Esophagus muscularis mucosa (tissue), 4 donors: ENCODE measurements around the gene SYT17. TPM values are rescaled to one million over a fixed set of nuclear protein-coding genes. Genes with fewer than 3 reads are reported as not detected.

Source experiments
- DNase-seq: peaks from one replicate; pipeline ENCODE4 v3.0.0-alpha.2; 2017; ENCODE audit errors: extremely low spot score
- H3K27ac ChIP-seq, 4 donors: fragments of 200-600 bp; sonication (generic); replicated peaks in 1 of 4; 1 replicate in 3 of 4; 2 replicates in 1 of 4; pipeline ENCODE4 v1.5.1; 2016 to 2019; ENCODE audit warnings: mild to moderate bottlenecking in 1 of 4
- H3K27me3 ChIP-seq, 4 donors: fragments of 200-600 bp; sonication (generic); one replicate each; pipeline versions ENCODE4 v1.5.1 to v1.6.0; 2016 to 2019
- H3K36me3 ChIP-seq, 4 donors: fragments of 200-600 bp; sonication (generic); one replicate each; pipeline ENCODE4 v1.5.1; 2016 to 2019
- H3K4me1 ChIP-seq, 4 donors: fragments of 200-600 bp; sonication (generic); one replicate each; pipeline ENCODE4 v1.5.1; 2016 to 2019
- H3K4me3 ChIP-seq, 4 donors: fragments of 200-600 bp; sonication (generic); 1 replicate in 2 of 4; 2 replicates in 2 of 4; pipeline ENCODE4 v1.5.1; 2016 to 2019; ENCODE audit warnings: mild to moderate bottlenecking in 4 of 4, moderate library complexity in 1 of 4
- H3K9me3 ChIP-seq, 4 donors: fragments of 200-600 bp; sonication (generic); 1 replicate in 3 of 4; 2 replicates in 1 of 4; pipeline ENCODE4 v1.5.1; 2016 to 2019
- EP300 ChIP-seq: sonication (generic); formaldehyde crosslinking; IDR thresholded peaks from one replicate; pipeline ENCODE4 v1.6.1; 2017; ENCODE audit warnings: antibody characterized with exemption
- POLR2A ChIP-seq: fragments of 450-650 bp; IDR thresholded peaks from one replicate; pipeline ENCODE4 v1.6.1; 2017; ENCODE audit warnings: antibody characterized with exemption, moderate library complexity, mild to moderate bottlenecking, low read depth
- POLR2AphosphoS5 ChIP-seq, 2 donors: sonication (generic); formaldehyde crosslinking; IDR thresholded peaks; one replicate each; pipeline ENCODE4 v1.6.1; 2017; ENCODE audit warnings: antibody characterized with exemption in 2 of 2
- whole genome bisulfite sequencing: methylation state at CpG from one replicate; pipeline ENCODE4 v1.1.5; 2018; 5-methylcytosine and 5-hydroxymethylcytosine counted together
- intact Hi-C: fragments of 100-400 bp; cut with DNase I; formaldehyde crosslinking; loops from one replicate; pipeline ENCODE4 v1.15.1; 2023
- total RNA-seq, 4 donors: library from RNA; depleted of rRNA; stranded (reverse); fragments of >200 nt; gene quantifications; one replicate each; pipeline versions ENCODE4 v1.1.0 to v1.2.1, GENCODE V29; 2016
- TF ChIP-seq, protein P1 (sequence below), 3 experiments: fragments of 200-600 bp in 2 of 3; fragments of 450-650 bp in 1 of 3; sonication (generic) in 2 of 3; IDR thresholded peaks; one replicate each; pipeline ENCODE4 v1.5.1; 2017 to 2019; ENCODE audit warnings: antibody characterized with exemption in 3 of 3, mild to moderate bottlenecking in 2 of 3, moderate library complexity in 1 of 3

The SYT17 gene
- total RNA-seq, 4 donors from 2014 or later: 5.0 to 8.7 (median 6.2) TPM

DNA sequence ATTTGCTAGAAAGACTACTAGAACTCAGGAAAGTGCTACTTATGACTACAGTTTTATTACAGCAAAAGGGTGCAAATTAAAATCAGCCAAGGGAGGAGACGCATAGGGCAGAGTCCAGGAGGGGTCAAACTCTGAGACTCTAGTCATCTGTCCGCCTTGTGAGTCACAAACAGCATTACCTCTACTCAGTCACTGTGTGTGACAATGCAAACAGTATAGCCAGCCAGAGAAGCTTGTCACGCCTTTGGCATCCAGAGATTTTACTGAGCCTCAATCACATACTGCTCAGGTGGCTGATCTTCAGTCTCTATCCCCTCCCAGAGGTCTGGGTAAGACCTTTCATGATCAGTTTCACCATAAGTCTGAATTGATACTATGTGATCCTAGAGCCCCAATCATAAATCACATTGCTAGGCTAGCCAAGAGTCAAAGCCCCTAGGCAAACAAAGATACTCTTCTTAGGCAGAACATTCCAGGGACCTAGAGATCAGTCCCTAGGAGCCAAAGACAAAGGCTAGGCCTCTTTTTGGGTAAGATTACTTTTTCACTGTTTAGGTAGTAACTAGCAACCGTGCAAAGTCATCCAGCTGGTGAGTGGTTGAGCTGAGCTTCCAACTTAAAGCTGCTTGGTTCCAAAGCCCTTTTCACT is 68.6 kb downstream of the SYT17 start:
- Histone ChIP-seq H3K36me3 (no peaks in the 10 kb centered on the region), H3K9me3 (peaks cover 0 to 16% (median 11%) of the 10 kb centered on the region in 4 donors), H3K4me3 (no peak overlapping the region), H3K27ac (no peak overlapping the region), H3K27me3 (no peaks in the 10 kb centered on the region), H3K4me1 (peaks cover 0 to 18% (median 7%) of the 10 kb centered on the region in 4 donors)
- 80% methylated on average over 4 of the region's 4 CpGs for WGBS
- no peak for DNase-seq
- intact Hi-C loops: no loop called here
- TF ChIP-seq, protein P1, sequence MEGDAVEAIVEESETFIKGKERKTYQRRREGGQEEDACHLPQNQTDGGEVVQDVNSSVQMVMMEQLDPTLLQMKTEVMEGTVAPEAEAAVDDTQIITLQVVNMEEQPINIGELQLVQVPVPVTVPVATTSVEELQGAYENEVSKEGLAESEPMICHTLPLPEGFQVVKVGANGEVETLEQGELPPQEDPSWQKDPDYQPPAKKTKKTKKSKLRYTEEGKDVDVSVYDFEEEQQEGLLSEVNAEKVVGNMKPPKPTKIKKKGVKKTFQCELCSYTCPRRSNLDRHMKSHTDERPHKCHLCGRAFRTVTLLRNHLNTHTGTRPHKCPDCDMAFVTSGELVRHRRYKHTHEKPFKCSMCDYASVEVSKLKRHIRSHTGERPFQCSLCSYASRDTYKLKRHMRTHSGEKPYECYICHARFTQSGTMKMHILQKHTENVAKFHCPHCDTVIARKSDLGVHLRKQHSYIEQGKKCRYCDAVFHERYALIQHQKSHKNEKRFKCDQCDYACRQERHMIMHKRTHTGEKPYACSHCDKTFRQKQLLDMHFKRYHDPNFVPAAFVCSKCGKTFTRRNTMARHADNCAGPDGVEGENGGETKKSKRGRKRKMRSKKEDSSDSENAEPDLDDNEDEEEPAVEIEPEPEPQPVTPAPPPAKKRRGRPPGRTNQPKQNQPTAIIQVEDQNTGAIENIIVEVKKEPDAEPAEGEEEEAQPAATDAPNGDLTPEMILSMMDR (IDR thresholded peaks at IDR 0.05): no peak
- no peak for TF ChIP-seq POLR2A
- no peak for TF ChIP-seq EP300
- no peak for TF ChIP-seq POLR2AphosphoS5 (IDR thresholded peaks at IDR 0.05)

- peaks cover 0 to 16% (median 11%) of the 10 kb centered on the region in 4 donors for H3K9me3 ChIP-seq
- intact Hi-C loops: no loop called here
- no peaks in the 10 kb centered on the region for H3K27me3 ChIP-seq
- H3K4me1 ChIP-seq: peaks cover 0 to 18% (median 7%) of the 10 kb centered on the region in 4 donors
- no peak overlapping the region for H3K4me3 ChIP-seq
- DNase-seq: no peak
- 89% methylated on average over 4 of the region's 4 CpGs for WGBS
- H3K27ac ChIP-seq: no peak overlapping the region
- H3K36me3 ChIP-seq: no peaks in the 10 kb centered on the region
- TF ChIP-seq POLR2AphosphoS5 (IDR thresholded peaks at IDR 0.05) (no peak), EP300 (no peak), POLR2A (no peak)
- TF ChIP-seq, protein P1 (IDR thresholded peaks at IDR 0.05): no peak
These were observed 70.4 kb downstream of the SYT17 start for GRCh38 chr16:19238406-19238805.

DNA sequence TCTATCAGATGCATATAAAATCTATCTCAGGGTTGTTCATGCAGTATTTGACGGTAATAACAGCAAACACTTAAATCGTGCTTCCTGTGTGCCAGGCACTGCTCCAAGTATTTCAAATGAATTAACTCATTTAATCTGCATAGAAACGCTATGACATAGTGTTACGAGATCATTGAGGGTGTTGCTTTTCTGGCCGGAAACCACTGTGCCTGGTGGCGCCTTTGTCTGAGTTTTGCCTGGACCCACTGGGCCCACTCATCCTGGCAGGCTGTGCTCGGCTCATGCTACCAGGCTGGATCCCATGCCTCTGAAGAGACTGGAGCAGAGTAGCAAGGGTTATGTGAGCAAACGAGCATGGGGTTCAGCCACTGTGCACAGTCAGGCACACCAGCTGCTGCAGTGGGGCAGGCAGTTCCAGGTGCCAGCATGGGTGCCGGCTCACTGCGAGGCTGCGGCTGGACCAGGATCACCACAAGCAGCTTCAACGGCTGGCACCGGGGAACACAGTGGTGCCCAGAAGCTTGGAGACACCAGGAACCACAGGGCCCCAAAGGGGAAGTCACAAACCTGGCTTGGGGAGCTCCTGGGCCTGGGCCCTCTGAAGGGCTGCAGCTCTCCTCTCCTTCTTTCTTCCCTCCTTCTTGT is 71.6 kb downstream of the SYT17 start:
- Histone ChIP-seq H3K4me3 (no peak overlapping the region), H3K27me3 (no peaks in the 10 kb centered on the region), H3K27ac (peak overlapping the region in 3 of 4 donors; percentile 40 to 76 (median 55)), H3K4me1 (peaks cover 0 to 18% (median 7%) of the 10 kb centered on the region in 4 donors), H3K36me3 (no peaks in the 10 kb centered on the region), H3K9me3 (peaks cover 0 to 16% (median 11%) of the 10 kb centered on the region in 4 donors)
- DNase-seq: no peak
- 79% methylated on average over 10 of the region's 13 CpGs for WGBS
- intact Hi-C loops: no loop called here
- TF ChIP-seq POLR2AphosphoS5 (IDR thresholded peaks at IDR 0.05) (no peak), EP300 (no peak), POLR2A (no peak)

- Histone ChIP-seq H3K36me3 (no peaks in the 10 kb centered on the region), H3K4me1 (peaks cover 0 to 18% (median 7%) of the 10 kb centered on the region in 4 donors), H3K9me3 (peaks cover 0 to 8% (median 4%) of the 10 kb centered on the region in 4 donors), H3K27me3 (no peaks in the 10 kb centered on the region), H3K4me3 (no peak overlapping the region), H3K27ac (peak overlapping the region in 2 of 4 donors; percentile 55 to 76)
- no peak for DNase-seq
- intact Hi-C loops: no loop called here
- 93% methylated on average over 5 of the region's 7 CpGs for WGBS
- no peak for TF ChIP-seq POLR2AphosphoS5 (IDR thresholded peaks at IDR 0.05)
- no peak for TF ChIP-seq POLR2A
- TF ChIP-seq EP300: no peak
- TF ChIP-seq, protein P1 (IDR thresholded peaks at IDR 0.05): no peak
These were observed 72.5 kb downstream of the SYT17 start for GRCh38 chr16:19240494-19240893.

- WGBS: 97% methylated on average over 7 of the region's 11 CpGs
- Histone ChIP-seq H3K27me3 (no peaks in the 10 kb centered on the region), H3K4me1 (peaks cover 0 to 18% (median 7%) of the 10 kb centered on the region in 4 donors), H3K36me3 (no peaks in the 10 kb centered on the region), H3K27ac (no peak overlapping the region), H3K4me3 (no peak overlapping the region), H3K9me3 (no peaks in the 10 kb centered on the region)
- intact Hi-C loops: no loop called here
- TF ChIP-seq POLR2AphosphoS5 (IDR thresholded peaks at IDR 0.05) (no peak), POLR2A (no peak), EP300 (no peak)
- TF ChIP-seq, protein P1 (IDR thresholded peaks at IDR 0.05): no peak
- no peak for DNase-seq
These were observed 73.5 kb downstream of the SYT17 start for GRCh38 chr16:19241512-19241911.
